ENCODE results near the gene ZNF564. TPM values are rescaled to one million over a fixed set of nuclear protein-coding genes. Genes with fewer than 3 reads are reported as not detected.

Gene ZNF564
- total and polyA plus RNA-seq, 2 donors (not counting 3 experiments of a cell fraction or from before 2014, with no cell fraction given), result 1.5 to 6.5 TPM

GRCh38 chr19:12546068-12546467 is 5.2 kb downstream of the ZNF564 start:
- H3K4me1 ChIP-seq (ENCODE audit: control insufficient read depth, extremely low read depth, insufficient read depth, low read length), result peaks cover 9% of the 10 kb centered on the region
- no peak overlapping the region for H2AFZ ChIP-seq (ENCODE audit: low read depth, low read length)
- DNase-seq (ENCODE audit: low read depth, low spot score) (no peak), FAIRE-seq (no peak)
- intact Hi-C loops (cut with micrococcal nuclease) (no loop called here), dilution Hi-C loops (cut with MboI; ENCODE audit: extremely low pct_ligation_motif_present, low sequenced_read_pairs) (no loop called here)
- H3K4me3 ChIP-seq (replicated peaks in 1 of 3; ENCODE audit: insufficient read depth in 1 of 3, low read depth in 1 of 3, low read length in 3 of 3), result no peak overlapping the region
- peaks cover 26% of the 10 kb centered on the region for H3K79me2 ChIP-seq (ENCODE audit: control insufficient read depth, insufficient read depth, low read length)
- H3K9me1 ChIP-seq (replicated peaks; ENCODE audit: control insufficient read depth, extremely low read depth, insufficient read depth, low read length), result no peaks in the 10 kb centered on the region
- no peak overlapping the region for H3K27ac ChIP-seq (ENCODE audit: insufficient read depth, low read depth, low read length)
- no peaks in the 10 kb centered on the region for H3K9me3 ChIP-seq (replicated peaks; ENCODE audit: control insufficient read depth, insufficient read depth, low read length)
- no TSS peak for BruUV-seq (replicated peaks)
- H3K36me3 ChIP-seq (ENCODE audit: control insufficient read depth in 2 of 2, extremely low read depth in 1 of 2, insufficient read depth in 2 of 2, low read length in 2 of 2), result no peaks in the 10 kb centered on the region
- TF ChIP-seq EZH2 (IDR thresholded peaks at IDR 0.05; ENCODE audit: borderline replicate concordance, low read depth, low read length, severe bottlenecking) (no peak), GATA2 (IDR thresholded peaks at IDR 0.05; ENCODE audit: insufficient read depth, insufficient read length, low read depth, low read length) (no peak), JUN (IDR thresholded peaks at IDR 0.05; ENCODE audit: borderline replicate concordance, insufficient read depth, insufficient read length, low read depth) (no peak), CTCF (IDR thresholded peaks at IDR 0.05; ENCODE audit: extremely low read depth in 1 of 2, insufficient read depth in 1 of 2, low read depth in 1 of 2, low read length in 2 of 2) (no peak), POLR2AphosphoS5 (IDR thresholded peaks at IDR 0.05; ENCODE audit: insufficient read depth, low read depth, low read length) (no peak), POLR2A (IDR thresholded peaks at IDR 0.05; ENCODE audit: low read depth, low read length) (no peak), FOS (IDR thresholded peaks at IDR 0.05; ENCODE audit: borderline replicate concordance, insufficient read depth, low read length) (no peak), MYC (IDR thresholded peaks at IDR 0.05; ENCODE audit: low read depth, low read length) (no peak)
- TF ChIP-seq, protein P1, sequence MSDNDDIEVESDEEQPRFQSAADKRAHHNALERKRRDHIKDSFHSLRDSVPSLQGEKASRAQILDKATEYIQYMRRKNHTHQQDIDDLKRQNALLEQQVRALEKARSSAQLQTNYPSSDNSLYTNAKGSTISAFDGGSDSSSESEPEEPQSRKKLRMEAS (IDR thresholded peaks at IDR 0.05; ENCODE audit: insufficient read depth, insufficient read length), result no peak
- CTCF ChIA-PET, result interaction anchor here (1.0 kb wide), 1 partner anchor 50 kb away, joined by 3 read pairs; no protein-coding TSS in a partner anchor
- H3K9ac ChIP-seq (replicated peaks; ENCODE audit: extremely low read depth, insufficient read depth, low read length), result no peak overlapping the region
- peaks cover 2% of the 10 kb centered on the region for H4K20me1 ChIP-seq (replicated peaks; ENCODE audit: control insufficient read depth, extremely low read depth, insufficient read depth, low read length)
- no peak overlapping the region for H3K4me2 ChIP-seq (ENCODE audit: insufficient read depth, low read length)
- POLR2A ChIA-PET, result no interaction called here
- no peaks in the 10 kb centered on the region for H3K27me3 ChIP-seq (ENCODE audit: control insufficient read depth in 2 of 2, insufficient read depth in 2 of 2, low read length in 2 of 2)

Data from endothelial cell of umbilical vein (primary cell).